ENCODE measurements around the gene SORCS2. TPM values are rescaled to one million over a fixed set of nuclear protein-coding genes. Genes with fewer than 3 reads are reported as not detected.

The SORCS2 gene
- polyA plus RNA-seq, 3 donors = 0.46 to 0.55 TPM; not detected in 1

- Mint-ChIP-seq H3K27ac (no peak overlapping the region), H3K4me1 (no peaks in the 10 kb centered on the region), H3K27me3 (ENCODE audit: low read depth in 3 of 3) (peaks cover 8 to 11% (median 10%) of the 10 kb centered on the region in 3 donors), H3K4me3 (no peak overlapping the region), H3K9me3 (peaks cover 0 to 2% (median 0%) of the 10 kb centered on the region in 7 donors), H3K36me3 (no peaks in the 10 kb centered on the region)
- H3K4me3 ChIP-seq (replicated peaks in 1 of 3; ENCODE audit: low read depth in 2 of 3, low read length in 3 of 3) = no peak overlapping the region
- no peaks in the 10 kb centered on the region for H3K4me1 ChIP-seq (ENCODE audit: control insufficient read depth in 1 of 2, insufficient read depth in 2 of 2, low read length in 2 of 2)
- H3K27ac ChIP-seq (ENCODE audit: low read depth in 1 of 2, low read length in 2 of 2) = no peak overlapping the region
- no peak overlapping the region for H3K9ac ChIP-seq (ENCODE audit: insufficient read depth, low read length, poor library complexity, severe bottlenecking)
- intact Hi-C loops (cut with micrococcal nuclease) = no loop called here
- no peaks in the 10 kb centered on the region for H3K27me3 ChIP-seq (ENCODE audit: control insufficient read depth in 2 of 2, insufficient read depth in 2 of 2, low read length in 2 of 2)
- no peaks in the 10 kb centered on the region for H4K20me1 ChIP-seq (ENCODE audit: insufficient read depth, low read length)
- H2AFZ ChIP-seq (ENCODE audit: insufficient read depth, low read depth, low read length, poor library complexity, severe bottlenecking) = no peak overlapping the region
- DNase-seq = no peak
- no peaks in the 10 kb centered on the region for H3K79me2 ChIP-seq (ENCODE audit: insufficient read depth, low read length)
- TF ChIP-seq CTCF (IDR thresholded peaks at IDR 0.05) = no peak
- no peak overlapping the region for H3K4me2 ChIP-seq (replicated peaks; ENCODE audit: extremely low read depth, low read length, poor library complexity, severe bottlenecking)
- H3K9me3 ChIP-seq (replicated peaks in 1 of 2; ENCODE audit: control insufficient read depth in 1 of 2, insufficient read depth in 1 of 2, low read length in 2 of 2) = no peaks in the 10 kb centered on the region
- H3K36me3 ChIP-seq (replicated peaks in 1 of 2; ENCODE audit: control insufficient read depth in 1 of 2, insufficient read depth in 2 of 2, low read length in 2 of 2) = no peaks in the 10 kb centered on the region
- 40% methylated on average over 1 of the region's 11 CpGs for WGBS (ENCODE audit: insufficient coverage)
Measured at GRCh38 chr4:7306986-7307385, 114.6 kb downstream of the SORCS2 start.

GRCh38 chr4:7307394-7308099, 115.2 kb downstream of the SORCS2 start:
- intact Hi-C loops (cut with micrococcal nuclease) = no loop called here
- DNase-seq = no peak
- Histone ChIP-seq H2AFZ (ENCODE audit: insufficient read depth, low read depth, low read length, poor library complexity, severe bottlenecking) (no peak overlapping the region), H3K4me1 (ENCODE audit: control insufficient read depth in 1 of 2, insufficient read depth in 2 of 2, low read length in 2 of 2) (no peaks in the 10 kb centered on the region), H3K9ac (ENCODE audit: insufficient read depth, low read length, poor library complexity, severe bottlenecking) (no peak overlapping the region), H4K20me1 (ENCODE audit: insufficient read depth, low read length) (no peaks in the 10 kb centered on the region), H3K4me3 (replicated peaks in 1 of 3; ENCODE audit: low read depth in 2 of 3, low read length in 3 of 3) (no peak overlapping the region), H3K36me3 (replicated peaks in 1 of 2; ENCODE audit: control insufficient read depth in 1 of 2, insufficient read depth in 2 of 2, low read length in 2 of 2) (no peaks in the 10 kb centered on the region), H3K27ac (ENCODE audit: low read depth in 1 of 2, low read length in 2 of 2) (no peak overlapping the region), H3K79me2 (ENCODE audit: insufficient read depth, low read length) (no peaks in the 10 kb centered on the region), H3K27me3 (ENCODE audit: control insufficient read depth in 2 of 2, insufficient read depth in 2 of 2, low read length in 2 of 2) (no peaks in the 10 kb centered on the region), H3K9me3 (replicated peaks in 1 of 2; ENCODE audit: control insufficient read depth in 1 of 2, insufficient read depth in 1 of 2, low read length in 2 of 2) (no peaks in the 10 kb centered on the region), H3K4me2 (replicated peaks; ENCODE audit: extremely low read depth, low read length, poor library complexity, severe bottlenecking) (no peak overlapping the region)
- TF ChIP-seq CTCF (IDR thresholded peaks at IDR 0.05) = no peak
- H3K27ac Mint-ChIP-seq = no peak overlapping the region
- peaks cover 0 to 2% (median 0%) of the 10 kb centered on the region in 7 donors for H3K9me3 Mint-ChIP-seq
- 81% methylated on average over 6 of the region's 6 CpGs for WGBS (ENCODE audit: insufficient coverage)
- H3K4me1 Mint-ChIP-seq = no peaks in the 10 kb centered on the region
- H3K36me3 Mint-ChIP-seq = no peaks in the 10 kb centered on the region
- H3K4me3 Mint-ChIP-seq = no peak overlapping the region
- H3K27me3 Mint-ChIP-seq (ENCODE audit: low read depth in 3 of 3) = peaks cover 6 to 10% (median 8%) of the 10 kb centered on the region in 3 donors

Measured in CD14-positive monocyte (primary cell).